KBM-7 (cell line): Measurements from ENCODE around the gene SLC1A2.

ENCODE experiments used
- DNase-seq: peaks from one replicate; pipeline ENCODE4 v3.0.0-alpha.2; 2015
- in situ Hi-C: fragments of 300-500 bp; cut with MboI; formaldehyde crosslinking; loops from 2 replicates; pipeline ENCODE4 v1.14.3; 2020; ENCODE audit warnings: low sequenced_read_pairs, low pct_unique_long_range_greater_than_20kb, mixed read lengths

SLC1A2 gene

GRCh38 chr11:35419184-35419829 lies at the start of gene SLC1A2:
Gene SLC1A2 (minus strand): TSS chr11:35419558. CDS start chr11:35418966, 592 bp downstream.
- DNase-seq = peak; percentile 3
- in situ Hi-C loops = no loop called here

GRCh38 chr11:35466058-35466457 lies 46.7 kb upstream of the SLC1A2 start:
- in situ Hi-C loops = no loop called here

GRCh38 chr11:35464308-35464707 lies 45.0 kb upstream of the SLC1A2 start:
- DNase-seq = no peak
- in situ Hi-C loops = no loop called here

More at GRCh38 chr11:35466058-35466457, 46.7 kb upstream of the SLC1A2 start:
- DNase-seq = no peak

- DNase-seq = no peak
- in situ Hi-C loops = no loop called here
Observed at GRCh38 chr11:35463331-35463751, 44.0 kb upstream of the SLC1A2 start.

- in situ Hi-C loops = no loop called here
- no peak for DNase-seq
Observed at GRCh38 chr11:35461917-35462538, 42.7 kb upstream of the SLC1A2 start.

GRCh38 chr11:35459489-35459888 lies 40.1 kb upstream of the SLC1A2 start:
- in situ Hi-C loops = no loop called here
- no peak for DNase-seq

GRCh38 chr11:35458846-35459245 lies 39.5 kb upstream of the SLC1A2 start:
- no peak for DNase-seq
- in situ Hi-C loops = no loop called here

- in situ Hi-C loops = no loop called here
- no peak for DNase-seq
Observed at GRCh38 chr11:35454362-35454761, 35.0 kb upstream of the SLC1A2 start.

GRCh38 chr11:35436581-35437250 lies 17.4 kb upstream of the SLC1A2 start:
- in situ Hi-C loops = no loop called here
- DNase-seq = no peak

GRCh38 chr11:35433588-35433987 lies 14.2 kb upstream of the SLC1A2 start:
- DNase-seq = no peak
- in situ Hi-C loops = no loop called here

- no peak for DNase-seq
- in situ Hi-C loops = no loop called here
Observed at GRCh38 chr11:35432464-35432863, 13.1 kb upstream of the SLC1A2 start.

- in situ Hi-C loops = no loop called here
- no peak for DNase-seq
Observed at GRCh38 chr11:35427071-35427470, 7.7 kb upstream of the SLC1A2 start.

- in situ Hi-C loops = no loop called here
Observed at GRCh38 chr11:35426351-35426750, 7.0 kb upstream of the SLC1A2 start.

GRCh38 chr11:35425603-35426212 lies 6.3 kb upstream of the SLC1A2 start:
- in situ Hi-C loops = no loop called here
- DNase-seq = no peak

More at GRCh38 chr11:35426351-35426750, 7.0 kb upstream of the SLC1A2 start:
- no peak for DNase-seq

- no peak for DNase-seq
- in situ Hi-C loops = no loop called here
Observed at GRCh38 chr11:35424157-35424940, 5.0 kb upstream of the SLC1A2 start.

- in situ Hi-C loops = no loop called here
Observed at GRCh38 chr11:35420371-35420770, 1.0 kb upstream of the SLC1A2 start.

GRCh38 chr11:35419830-35420333 lies 524 bp upstream of the SLC1A2 start:
- in situ Hi-C loops = no loop called here
- DNase-seq = no peak

More at GRCh38 chr11:35420371-35420770, 1.0 kb upstream of the SLC1A2 start:
- no peak for DNase-seq

GRCh38 chr11:35418282-35419183 lies 825 bp downstream of the SLC1A2 start:
- DNase-seq = peak; percentile 6
- in situ Hi-C loops = no loop called here
